Adrenal gland (tissue), 12 donors: ENCODE measurements around the gene TIMM23B. TPM values are rescaled to one million over a fixed set of nuclear protein-coding genes. Genes with fewer than 3 reads are reported as not detected.
A peak's percentile ranks its signal among the peaks of the same experiment; 100 is the strongest.
"Not testable (repeated sequence)": the region's sequence is repeated elsewhere in the genome, so short reads cannot be mapped to it uniquely, and the experiment has no call there.

Experiments
- DNase-seq, 7 donors: peaks; one replicate each; pipeline ENCODE4 v3.0.0-alpha.2; 2019 to 2020
- H3K27ac ChIP-seq, 5 donors: fragments of 200-600 bp; sonication (generic) in 4 of 5; 1 replicate in 3 of 5; 2 replicates in 2 of 5; pipeline versions ENCODE4 v1.5.1 to v1.8.0; 2016 to 2020; ENCODE audit warnings: mild to moderate bottlenecking in 1 of 5
- H3K27me3 ChIP-seq: fragments of 200-600 bp; 2 replicates; pipeline ENCODE4 v1.8.0; 2021
- H3K36me3 ChIP-seq, 2 donors: fragments of 200-600 bp; replicated peaks in 1 of 2; 1 replicate in 1 of 2; 2 replicates in 1 of 2; pipeline versions ENCODE4 v1.5.1 to v1.8.0; 2018 to 2022
- H3K4me1 ChIP-seq, 2 donors: fragments of 200-600 bp; replicated peaks in 1 of 2; 1 replicate in 1 of 2; 2 replicates in 1 of 2; pipeline versions ENCODE4 v1.5.1 to v1.8.0; 2018 to 2021
- H3K4me3 ChIP-seq, 4 donors: fragments of 200-600 bp; sonication (generic) in 3 of 4; one replicate each; pipeline ENCODE4 v1.5.1; 2016 to 2018
- H3K9me3 ChIP-seq, 3 donors: fragments of 200-600 bp; sonication (generic) in 1 of 3; replicated peaks in 1 of 3; 1 replicate in 2 of 3; 2 replicates in 1 of 3; pipeline versions ENCODE4 v1.5.1 to v1.8.0; 2016 to 2021
- CTCF ChIP-seq, 6 experiments: fragments of 450-650 bp in 4 of 6; fragments of 200-600 bp in 2 of 6; sonication (generic) in 1 of 6; IDR thresholded peaks; 1 replicate in 5 of 6; 2 replicates in 1 of 6; pipeline versions ENCODE4 v1.5.1 to v1.8.0; 2016 to 2021; ENCODE audit warnings: antibody characterized with exemption in 6 of 6, mild to moderate bottlenecking in 2 of 6, moderate library complexity in 1 of 6
- WGBS, 4 donors: extraction: QIAGEN DNeasy Blood & Tissue Kit in 2 of 4; methylation state at CpG; one replicate each; pipeline versions ENCODE4 v1.1.5 to v1.1.7; 2013 to 2017; 5-methylcytosine and 5-hydroxymethylcytosine counted together
- intact Hi-C, 2 donors: fragments of 100-400 bp; cut with DNase I; formaldehyde crosslinking; loops; one replicate each; pipeline versions ENCODE4 v1.14.1 to v1.15.0; 2022 to 2023
- polyA plus RNA-seq, 3 donors: library from polyadenylated mRNA; stranded (reverse); fragments of 200-250 nt in 2 of 3; fragments of 350-450 nt in 1 of 3; fragmentation: Illumina TruSeq in 1 of 3; extraction: RNeasy Lipid Tissue Mini Kit (QIAGEN cat#74804) in 1 of 3; gene quantifications; one replicate each; pipeline ENCODE4 v1.2.3, GENCODE V29; 2013 to 2014
- total RNA-seq, 9 donors: library from RNA; depleted of rRNA in 4 of 9; stranded (reverse); fragments of >200 nt in 4 of 9; fragments of 120-200 nt in 1 of 9; fragmentation: NEBNext Ultra II Directional in 1 of 9; extraction: Animal tissue kit (Norgen Biotek cat#: 25700) in 1 of 9; gene quantifications; one replicate each; pipeline versions ENCODE4 v1.1.0 to v1.2.4, GENCODE V29; 2013 to 2023
- donor health status: healthy with polysubstance abuse.
- donor health status: Bipolar disorder and iron deficiency.
- donor health status: DM: yes; HTN: yes; CAD: no.
- donor health status: DM: no; HTN: no; CAD: no.
- donor health status: DM: no; HTN: no; CAD: no.
- donor health status: DM: yes; HTN: yes; CAD: no.

The TIMM23B gene
- total and polyA plus RNA-seq, 12 donors: 3.3 to 31.6 (median 15.1) TPM

DNA sequence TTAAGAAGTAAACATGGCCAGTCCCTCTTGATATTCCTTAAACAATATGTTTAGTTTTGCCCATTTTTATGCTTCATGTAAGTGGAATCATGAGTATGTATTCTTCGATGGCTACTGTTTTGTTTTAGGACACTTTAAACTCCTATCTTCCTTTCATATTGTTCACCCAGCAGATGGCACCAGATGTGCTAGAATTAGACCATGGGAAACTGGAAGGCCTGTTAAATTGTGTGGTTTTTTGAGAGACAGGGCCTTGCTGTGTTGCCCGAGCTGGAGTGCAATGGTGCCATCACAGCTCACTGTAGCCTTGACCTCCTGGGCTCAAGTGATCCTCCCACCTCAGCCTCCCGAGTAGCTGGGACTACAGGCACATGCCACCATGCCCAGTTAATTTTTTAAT is 11.3 kb downstream of the TIMM23B start:
- H3K4me1 ChIP-seq, intact Hi-C loops, H3K27me3 ChIP-seq, H3K9me3 ChIP-seq, H3K4me3 ChIP-seq, H3K27ac ChIP-seq: not testable (repeated sequence)
- WGBS, 4 donors: 43 to 68% (median 55%) methylated on average over 2 to 3 of the region's 3 CpGs
- peak in 5 of 7 donors; percentile 14 to 38 (median 17) for DNase-seq
- peak in 3 of 6 experiments; percentile 19 to 39 (median 21) for TF ChIP-seq CTCF (IDR thresholded peaks at IDR 0.05)
- peaks cover 0 to 14% of the 10 kb centered on the region in 2 donors for H3K36me3 ChIP-seq

- H3K4me3 ChIP-seq, H3K27me3 ChIP-seq, intact Hi-C loops, H3K9me3 ChIP-seq, H3K36me3 ChIP-seq, H3K27ac ChIP-seq, DNase-seq, H3K4me1 ChIP-seq: not testable (repeated sequence)
- 95 to 100% (median 98%) methylated on average over 1 to 37 of the region's 37 CpGs for WGBS, 4 donors
Measured at GRCh38 chr10:49970331-49970857, 28.5 kb downstream of the TIMM23B start.

DNA sequence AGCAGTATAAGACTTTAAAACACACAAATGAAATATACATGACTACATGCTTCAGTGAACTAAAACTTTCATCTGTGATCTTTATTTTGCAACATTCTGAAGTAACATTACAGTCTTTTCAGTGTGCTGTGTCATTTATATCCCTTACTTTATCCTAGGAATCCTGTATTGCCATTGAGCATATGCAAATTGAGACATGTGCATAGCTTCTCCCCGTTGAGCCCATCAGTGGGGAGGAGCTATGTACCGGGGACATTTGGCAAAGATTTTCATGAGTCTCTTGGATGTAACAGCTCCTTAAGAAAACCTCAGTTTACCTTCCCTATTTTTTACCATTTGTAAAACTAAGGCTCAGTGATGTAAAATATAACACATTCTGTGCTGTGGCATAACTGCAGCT is 29.6 kb downstream of the TIMM23B start:
- H3K4me1 ChIP-seq, DNase-seq, H3K27me3 ChIP-seq, H3K4me3 ChIP-seq, intact Hi-C loops, H3K36me3 ChIP-seq, H3K27ac ChIP-seq, H3K9me3 ChIP-seq: not testable (repeated sequence)
- WGBS, 4 donors: 53 to 85% (median 76%) methylated on average over 2 of the region's 2 CpGs

- H3K4me3 ChIP-seq, DNase-seq, H3K36me3 ChIP-seq, H3K27ac ChIP-seq, H3K4me1 ChIP-seq, H3K9me3 ChIP-seq, H3K27me3 ChIP-seq, intact Hi-C loops: not testable (repeated sequence)
- 75 to 100% (median 93%) methylated on average over 1 to 3 of the region's 3 CpGs for WGBS, 4 donors
Measured at GRCh38 chr10:49972094-49972493, 30.2 kb downstream of the TIMM23B start.

- 97 to 100% (median 98%) methylated on average over 2 to 3 of the region's 3 CpGs for WGBS, 4 donors
- DNase-seq, intact Hi-C loops, H3K27me3 ChIP-seq, H3K4me1 ChIP-seq, H3K4me3 ChIP-seq, H3K27ac ChIP-seq, H3K9me3 ChIP-seq, H3K36me3 ChIP-seq: not testable (repeated sequence)
Measured at GRCh38 chr10:49977756-49978155, 35.9 kb downstream of the TIMM23B start.

GRCh38 chr10:49987207-49987606 is 45.4 kb downstream of the TIMM23B start:
- 78 to 83% (median 81%) methylated on average over 3 of the region's 3 CpGs for WGBS, 4 donors
- H3K4me1 ChIP-seq, DNase-seq, H3K27me3 ChIP-seq, H3K9me3 ChIP-seq, intact Hi-C loops, H3K27ac ChIP-seq, H3K4me3 ChIP-seq, H3K36me3 ChIP-seq: not testable (repeated sequence)

- H3K4me1 ChIP-seq, H3K27ac ChIP-seq, DNase-seq, intact Hi-C loops, H3K9me3 ChIP-seq, H3K36me3 ChIP-seq, H3K27me3 ChIP-seq, H3K4me3 ChIP-seq: not testable (repeated sequence)
- 91 to 95% (median 91%) methylated on average over 11 to 14 of the region's 18 CpGs; no CpG with 5 or more reads in 1 of the 4 donors for WGBS, 4 donors
Measured at GRCh38 chr10:49988376-49988775, 46.5 kb downstream of the TIMM23B start, which contains the start of gene AGAP6. Gene AGAP6, plus strand, starts transcription at chr10:49988406. Its CDS starts 310 bp downstream, at chr10:49988716.

DNA sequence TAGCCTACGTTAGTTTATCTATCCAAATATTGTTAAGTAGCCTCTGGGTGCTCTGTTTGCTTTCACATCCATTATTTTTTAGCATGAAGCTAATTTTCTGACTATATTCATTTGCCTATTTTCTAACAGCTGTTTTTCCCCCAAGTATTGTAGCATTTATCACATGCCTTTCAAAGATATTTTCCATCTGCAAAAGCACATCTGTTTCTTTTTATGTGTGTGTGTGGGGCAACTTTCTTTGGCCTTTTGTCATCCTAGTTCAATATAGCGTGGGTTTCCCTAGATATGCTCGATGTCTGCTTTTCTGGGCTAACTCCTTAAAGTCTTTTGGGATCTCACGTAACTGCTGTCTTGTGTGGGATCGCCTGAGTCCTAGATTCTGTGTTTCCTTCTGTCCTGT is 53.5 kb downstream of the TIMM23B start:
- intact Hi-C loops: not testable (repeated sequence)
- 76 to 93% (median 85%) methylated on average over 5 of the region's 5 CpGs for WGBS, 4 donors

GRCh38 chr10:50014024-50014423 is 72.2 kb downstream of the TIMM23B start:
- WGBS, 4 donors: 60 to 66% (median 63%) methylated on average over 4 to 7 of the region's 7 CpGs
- H3K27ac ChIP-seq: peak overlapping the region in 1 of 5 donors; percentile 32
- peak in 1 of 7 donors; percentile 42 for DNase-seq
- H3K9me3 ChIP-seq, intact Hi-C loops, H3K36me3 ChIP-seq, H3K4me1 ChIP-seq, H3K4me3 ChIP-seq, H3K27me3 ChIP-seq: not testable (repeated sequence)

More for the DNA sequence above, 53.5 kb downstream of the TIMM23B start:
- not testable (repeated sequence) for H3K27me3 ChIP-seq, H3K27ac ChIP-seq, H3K4me3 ChIP-seq, H3K4me1 ChIP-seq, H3K36me3 ChIP-seq, DNase-seq, H3K9me3 ChIP-seq

DNA sequence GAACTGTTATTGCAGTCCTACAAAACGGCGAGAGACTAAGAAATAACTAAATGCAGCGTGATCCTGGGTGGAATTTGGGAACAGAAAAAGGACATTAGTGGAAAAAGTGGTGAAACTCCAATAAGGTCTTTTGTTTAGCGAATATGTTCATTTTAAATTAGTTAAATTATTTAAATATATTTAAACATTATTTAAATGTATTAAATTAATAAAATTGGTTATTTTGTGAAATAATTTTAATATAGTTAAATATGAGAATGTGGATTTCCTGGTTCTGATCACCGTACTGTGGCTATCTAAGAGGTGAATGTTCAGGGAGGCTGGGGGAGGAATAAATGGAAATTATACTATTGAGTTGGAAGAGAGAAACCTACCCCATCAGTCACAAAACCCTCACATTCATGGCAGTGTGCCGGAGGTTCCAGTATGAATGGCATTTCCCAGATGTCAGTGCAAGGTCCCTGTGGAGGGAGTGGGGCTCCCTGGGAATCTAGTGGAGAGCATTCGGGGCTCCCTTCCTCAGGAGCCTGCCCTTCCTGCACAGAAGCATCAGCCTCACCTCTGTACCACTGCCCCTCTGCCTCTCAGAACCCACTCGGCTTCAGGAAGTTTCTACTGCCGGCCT is 73.9 kb downstream of the TIMM23B start:
- H3K4me1 ChIP-seq, H3K27me3 ChIP-seq, H3K9me3 ChIP-seq, intact Hi-C loops, H3K36me3 ChIP-seq, H3K4me3 ChIP-seq: not testable (repeated sequence)
- peak in 1 of 7 donors; percentile 26 for DNase-seq
- H3K27ac ChIP-seq: peak overlapping the region in 1 of 5 donors; percentile 22
- WGBS, 4 donors: 55 to 66% (median 56%) methylated on average over 9 of the region's 9 CpGs
